GM13976 (cell line): ENCODE data around the gene C18orf54.

Source experiments
- DNase-seq: peaks from one replicate; pipeline ENCODE4 v3.0.0; 2012; ENCODE audit warnings: low spot score
- in situ Hi-C: fragments of 300-500 bp; cut with MboI; formaldehyde crosslinking; loops from one replicate; pipeline ENCODE4 v1.12.0; 2022; ENCODE audit warnings: low sequenced_read_pairs, mixed read lengths, inconsistent platforms; ENCODE audit not compliant: unreplicated experiment
- TF ChIP-seq, protein P1 (sequence below): IDR thresholded peaks from 2 replicates; pipeline ENCODE4 v1.5.1; 2012; ENCODE audit warnings: borderline replicate concordance, mild to moderate bottlenecking; ENCODE audit not compliant: insufficient read depth; ENCODE audit errors: extremely low read depth, missing control alignments, control extremely low read depth

C18orf54 gene

DNA sequence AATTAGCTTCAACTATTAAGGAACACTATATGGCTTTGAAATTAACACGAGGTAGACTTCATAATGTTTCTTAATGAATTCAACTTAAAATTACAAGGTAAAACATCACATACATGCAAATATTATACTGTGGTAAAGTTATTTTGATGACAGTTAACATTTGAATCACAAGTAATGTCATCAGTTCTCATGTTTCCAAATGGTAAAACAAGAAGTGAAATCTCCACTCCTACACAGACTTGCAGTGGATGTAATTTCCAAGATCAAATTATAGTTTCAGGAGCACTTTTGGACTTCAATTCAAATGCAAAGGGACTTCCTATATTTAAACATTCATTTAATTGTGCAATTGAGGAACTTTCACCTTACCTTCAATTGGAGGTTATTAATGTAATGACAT is 39.1 kb downstream of the C18orf54 start:
- in situ Hi-C loops = no loop called here

DNA sequence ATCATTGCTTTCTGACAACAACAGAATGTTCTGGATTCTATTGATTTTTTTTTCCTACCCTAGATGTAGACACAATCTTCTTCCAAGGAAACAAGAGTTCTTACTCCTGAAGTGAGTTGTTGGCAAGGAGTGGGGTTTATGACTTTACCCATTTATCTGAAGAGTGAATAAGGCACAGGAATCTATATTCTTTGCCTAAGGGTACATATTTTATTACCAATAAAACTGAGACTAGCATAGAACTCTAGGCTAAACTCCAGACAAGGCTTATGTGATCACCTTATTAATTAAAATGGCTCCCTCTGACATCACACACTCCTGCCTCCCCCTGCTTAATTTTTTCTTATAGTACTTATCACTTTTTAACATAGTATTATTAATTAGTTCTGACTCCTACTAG is 47.6 kb downstream of the C18orf54 start:
- TF ChIP-seq, protein P1, sequence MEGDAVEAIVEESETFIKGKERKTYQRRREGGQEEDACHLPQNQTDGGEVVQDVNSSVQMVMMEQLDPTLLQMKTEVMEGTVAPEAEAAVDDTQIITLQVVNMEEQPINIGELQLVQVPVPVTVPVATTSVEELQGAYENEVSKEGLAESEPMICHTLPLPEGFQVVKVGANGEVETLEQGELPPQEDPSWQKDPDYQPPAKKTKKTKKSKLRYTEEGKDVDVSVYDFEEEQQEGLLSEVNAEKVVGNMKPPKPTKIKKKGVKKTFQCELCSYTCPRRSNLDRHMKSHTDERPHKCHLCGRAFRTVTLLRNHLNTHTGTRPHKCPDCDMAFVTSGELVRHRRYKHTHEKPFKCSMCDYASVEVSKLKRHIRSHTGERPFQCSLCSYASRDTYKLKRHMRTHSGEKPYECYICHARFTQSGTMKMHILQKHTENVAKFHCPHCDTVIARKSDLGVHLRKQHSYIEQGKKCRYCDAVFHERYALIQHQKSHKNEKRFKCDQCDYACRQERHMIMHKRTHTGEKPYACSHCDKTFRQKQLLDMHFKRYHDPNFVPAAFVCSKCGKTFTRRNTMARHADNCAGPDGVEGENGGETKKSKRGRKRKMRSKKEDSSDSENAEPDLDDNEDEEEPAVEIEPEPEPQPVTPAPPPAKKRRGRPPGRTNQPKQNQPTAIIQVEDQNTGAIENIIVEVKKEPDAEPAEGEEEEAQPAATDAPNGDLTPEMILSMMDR = no peak
- in situ Hi-C loops = no loop called here

More for the DNA sequence above, 39.1 kb downstream of the C18orf54 start:
- TF ChIP-seq, protein P1 = no peak
- DNase-seq = no peak

DNA sequence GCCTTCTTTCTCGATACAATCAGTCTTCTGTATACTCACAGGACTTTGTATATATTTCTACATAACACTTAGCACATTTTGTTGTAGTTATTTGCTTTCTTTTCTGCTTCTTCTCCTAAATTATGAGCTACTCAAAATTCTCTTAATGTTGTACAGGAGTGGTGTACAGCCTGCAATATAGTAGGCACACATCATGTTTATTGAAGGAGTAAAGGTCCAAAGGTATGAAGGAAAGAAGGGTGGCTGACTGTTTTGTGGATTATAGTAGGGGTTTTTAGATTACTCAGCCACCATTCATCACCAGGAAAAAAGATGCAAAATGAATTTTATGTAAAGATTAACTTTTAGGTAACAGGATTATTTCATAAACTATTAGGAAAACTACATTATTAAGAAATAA is 54.1 kb downstream of the C18orf54 start:
- in situ Hi-C loops = no loop called here
- TF ChIP-seq, protein P1 = no peak

More for the DNA sequence above, 47.6 kb downstream of the C18orf54 start:
- no peak for DNase-seq

DNA sequence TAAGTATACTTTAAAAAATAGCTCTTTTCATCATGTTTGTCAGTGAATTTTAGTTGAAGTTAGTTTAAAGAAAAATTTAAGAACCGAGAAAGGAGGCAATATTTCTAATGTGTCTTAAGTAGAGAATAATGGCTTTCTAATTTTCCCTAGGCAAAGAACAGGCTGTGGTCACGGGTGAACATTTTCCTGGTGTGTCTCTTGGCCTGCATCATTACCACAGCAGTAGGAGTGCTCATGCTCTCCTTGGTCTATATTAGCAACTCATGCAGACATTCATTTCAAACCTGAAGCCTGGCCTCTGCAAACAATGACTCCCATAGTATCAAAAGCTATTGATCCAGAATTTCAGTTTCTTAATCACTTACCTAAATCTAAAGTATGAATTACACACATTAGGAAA is 57.4 kb downstream of the C18orf54 start:
- in situ Hi-C loops = no loop called here
- DNase-seq = no peak
- TF ChIP-seq, protein P1 = no peak

More for the DNA sequence above, 54.1 kb downstream of the C18orf54 start:
- no peak for DNase-seq

DNA sequence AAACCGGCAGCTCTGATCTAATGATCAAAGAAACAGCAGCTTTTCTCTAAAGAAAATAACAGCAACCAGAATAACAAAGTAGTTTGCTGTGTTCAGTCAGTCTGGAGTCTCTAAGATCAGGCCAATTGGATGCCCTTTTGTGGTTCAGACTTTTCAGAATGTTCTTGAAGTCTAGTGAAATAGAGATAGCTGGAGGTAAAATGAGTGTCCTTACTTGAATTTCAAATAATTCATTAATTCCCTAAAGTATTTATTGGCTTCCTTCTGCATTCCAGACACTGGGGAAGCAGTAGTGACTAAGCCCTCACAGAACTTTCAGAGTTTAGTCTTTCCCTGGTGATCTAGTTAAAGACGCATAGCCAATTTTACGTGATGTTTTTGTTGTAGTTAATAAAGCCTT is 58.7 kb downstream of the C18orf54 start:
- TF ChIP-seq, protein P1 = no peak
- in situ Hi-C loops = no loop called here
- no peak for DNase-seq

DNA sequence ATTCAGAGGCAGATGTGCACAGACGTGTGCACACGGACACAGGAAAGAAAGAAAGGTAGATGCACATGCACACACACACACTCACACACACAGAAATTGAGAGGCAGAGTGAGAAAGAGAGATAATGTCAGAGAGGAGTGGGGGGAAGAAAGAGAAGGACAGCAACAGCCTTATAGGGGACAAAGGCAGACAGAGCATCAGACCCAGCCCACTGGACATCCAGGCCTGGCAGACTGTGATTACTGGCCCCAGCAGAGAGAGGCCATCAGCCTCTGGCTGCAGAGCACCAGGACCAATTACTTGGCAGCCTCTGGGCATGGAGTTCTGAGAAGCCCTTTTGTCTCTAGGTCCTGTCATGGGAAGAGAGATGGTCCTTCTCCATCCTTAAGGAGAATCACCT is 66.1 kb downstream of the C18orf54 start:
- in situ Hi-C loops = no loop called here
- no peak for DNase-seq
- TF ChIP-seq, protein P1 = no peak
